Metanephros (tissue), 1 donor: Measurements from ENCODE around the gene OR2M3. TPM values are rescaled to one million over a fixed set of nuclear protein-coding genes. Genes with fewer than 3 reads are reported as not detected.

ENCODE experiments used
- total RNA-seq: library from RNA; depleted of rRNA; stranded (reverse); fragments of >200 nt; gene quantifications from one replicate; pipeline ENCODE4 v1.2.3, GENCODE V29; 2014

Gene OR2M3
- not detected for total RNA-seq

GRCh38 chr1:248196965-248197364, at the start of gene OR2M3:
OR2M3 (plus strand) TSS chr1:248197265; CDS start chr1:248203068, 5,803 bp downstream.

GRCh38 chr1:248174521-248174920, 22.5 kb upstream of the OR2M3 start, which contains the start of gene OR2M2:
OR2M2 (plus strand) TSS chr1:248174821; CDS start chr1:248179986, 5,165 bp downstream.

GRCh38 chr1:248231117-248231516, 34.1 kb downstream of the OR2M3 start, which contains the start of gene OR2M4:
OR2M4 (plus strand) TSS chr1:248231417; CDS start chr1:248238929, 7,512 bp downstream.

Other genes with a start within 250 kb of the OR2M3 start
- gene OR2L8, start 248.4 kb upstream of the OR2M3 start, total RNA-seq, result not detected
- not detected for gene OR2AK2, start 232.0 kb upstream of the OR2M3 start, total RNA-seq
- not detected for gene OR2L5, start 183.6 kb upstream of the OR2M3 start, total RNA-seq
- 0.06 TPM for gene OR2L2, start 167.2 kb upstream of the OR2M3 start, total RNA-seq
- gene OR2L3, start 150.4 kb upstream of the OR2M3 start, total RNA-seq, result not detected
- not detected for gene OR2L13, start 102.1 kb upstream of the OR2M3 start, total RNA-seq
- not detected for gene OR2M5, start 52.1 kb upstream of the OR2M3 start, total RNA-seq
- not detected for gene OR2M2, start 22.4 kb upstream of the OR2M3 start, total RNA-seq
- not detected for gene OR2M4, start 34.2 kb downstream of the OR2M3 start, total RNA-seq
- gene OR2T33, start 80.7 kb downstream of the OR2M3 start, total RNA-seq, result not detected
- not detected for gene OR2T12, start 106.2 kb downstream of the OR2M3 start, total RNA-seq
- not detected for gene OR2M7, start 127.3 kb downstream of the OR2M3 start, total RNA-seq
- gene OR14C36, start 151.5 kb downstream of the OR2M3 start, total RNA-seq, result not detected
- gene OR2T4, start 164.4 kb downstream of the OR2M3 start, total RNA-seq, result not detected
- gene OR2T6, start 178.5 kb downstream of the OR2M3 start, total RNA-seq, result not detected
- gene OR2T1, start 205.8 kb downstream of the OR2M3 start, total RNA-seq, result not detected
- 0.06 TPM for gene OR2T2, start 248.4 kb downstream of the OR2M3 start, total RNA-seq